A673 (cell line): ENCODE data around the gene ASAP2.

Experiments
- EZH2 ChIP-seq: fragments of 200-600 bp; sonication (generic); IDR thresholded peaks from 2 replicates; pipeline ENCODE4 v1.6.1; 2017; ENCODE audit warnings: borderline replicate concordance, low read depth, mild to moderate bottlenecking, mixed read lengths, antibody characterized with exemption, low read length; ENCODE audit not compliant: poor library complexity, severe bottlenecking
- TF ChIP-seq, protein P1 (sequence below): fragments of 300-800, 200-600 bp; sonication (generic); conservative IDR thresholded peaks from 2 replicates; pipeline ENCODE4 v1.5.1; 2017; ENCODE audit warnings: low read depth, mild to moderate bottlenecking, antibody characterized with exemption, low read length, moderate library complexity, mixed read lengths

- TF ChIP-seq, protein P1, sequence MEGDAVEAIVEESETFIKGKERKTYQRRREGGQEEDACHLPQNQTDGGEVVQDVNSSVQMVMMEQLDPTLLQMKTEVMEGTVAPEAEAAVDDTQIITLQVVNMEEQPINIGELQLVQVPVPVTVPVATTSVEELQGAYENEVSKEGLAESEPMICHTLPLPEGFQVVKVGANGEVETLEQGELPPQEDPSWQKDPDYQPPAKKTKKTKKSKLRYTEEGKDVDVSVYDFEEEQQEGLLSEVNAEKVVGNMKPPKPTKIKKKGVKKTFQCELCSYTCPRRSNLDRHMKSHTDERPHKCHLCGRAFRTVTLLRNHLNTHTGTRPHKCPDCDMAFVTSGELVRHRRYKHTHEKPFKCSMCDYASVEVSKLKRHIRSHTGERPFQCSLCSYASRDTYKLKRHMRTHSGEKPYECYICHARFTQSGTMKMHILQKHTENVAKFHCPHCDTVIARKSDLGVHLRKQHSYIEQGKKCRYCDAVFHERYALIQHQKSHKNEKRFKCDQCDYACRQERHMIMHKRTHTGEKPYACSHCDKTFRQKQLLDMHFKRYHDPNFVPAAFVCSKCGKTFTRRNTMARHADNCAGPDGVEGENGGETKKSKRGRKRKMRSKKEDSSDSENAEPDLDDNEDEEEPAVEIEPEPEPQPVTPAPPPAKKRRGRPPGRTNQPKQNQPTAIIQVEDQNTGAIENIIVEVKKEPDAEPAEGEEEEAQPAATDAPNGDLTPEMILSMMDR, result no peak
- no peak for TF ChIP-seq EZH2
Measured at GRCh38 chr2:9332136-9332852, 125.7 kb downstream of the ASAP2 start.
